Loucy (cell line): ENCODE data around the gene FAM222B.
"Not testable (repeated sequence)": the region's sequence is repeated elsewhere in the genome, so short reads cannot be mapped to it uniquely, and the experiment has no call there.

Experiments
- H2AFZ ChIP-seq: fragments of 200-600 bp; sonication (generic); 2 replicates; pipeline ENCODE4 v1.6.0; 2016; ENCODE audit warnings: antibody characterized with exemption, mild to moderate bottlenecking, low read length, moderate library complexity
- H3F3A ChIP-seq: fragments of 200-600 bp; 2 replicates; pipeline ENCODE4 v1.6.0; 2016; ENCODE audit warnings: antibody characterized with exemption, low read depth, mild to moderate bottlenecking
- H3K27me3 ChIP-seq: fragments of 200-600 bp; sonication (generic); 2 replicates; pipeline ENCODE4 v1.6.1; 2014; ENCODE audit warnings: low read length, mild to moderate bottlenecking; ENCODE audit not compliant: insufficient read depth, poor library complexity, severe bottlenecking
- H3K36me3 ChIP-seq: fragments of 200-600 bp; sonication (generic); 2 replicates; pipeline ENCODE4 v1.6.1; 2016; ENCODE audit warnings: low read length; ENCODE audit not compliant: insufficient read depth
- H3K4me1 ChIP-seq: fragments of 200-600 bp; sonication (generic); 2 replicates; pipeline ENCODE4 v1.5.1; 2014; ENCODE audit warnings: low read length, mild to moderate bottlenecking; ENCODE audit not compliant: insufficient read depth, poor library complexity, severe bottlenecking
- H3K4me2 ChIP-seq: fragments of 200-600 bp; sonication (generic); 2 replicates; pipeline ENCODE4 v1.6.0; 2014; ENCODE audit warnings: antibody characterized with exemption, low read length, low read depth, mild to moderate bottlenecking; ENCODE audit not compliant: poor library complexity, severe bottlenecking
- H3K4me3 ChIP-seq: fragments of 200-600 bp; sonication (generic); 2 replicates; pipeline ENCODE4 v1.5.1; 2014; ENCODE audit warnings: low read length, mild to moderate bottlenecking, mixed read lengths; ENCODE audit not compliant: poor library complexity, severe bottlenecking
- H3K79me2 ChIP-seq: fragments of 200-600 bp; sonication (generic); 2 replicates; pipeline ENCODE4 v1.6.1; 2014; ENCODE audit warnings: low read length; ENCODE audit not compliant: insufficient read depth
- H3K9ac ChIP-seq: fragments of 200-600 bp; sonication (generic); 2 replicates; pipeline ENCODE4 v1.6.0; 2014; ENCODE audit warnings: mild to moderate bottlenecking, low read depth, low read length, moderate library complexity; ENCODE audit not compliant: poor library complexity, severe bottlenecking
- H3K9me2 ChIP-seq: fragments of 200-600 bp; sonication (generic); replicated peaks from 2 replicates; pipeline ENCODE4 v1.6.1; 2016; ENCODE audit warnings: low read depth, low read length, mixed read lengths
- H3K9me3 ChIP-seq: fragments of 200-600 bp; sonication (generic); 2 replicates; pipeline ENCODE4 v1.6.1; 2014; ENCODE audit warnings: mild to moderate bottlenecking, antibody characterized with exemption, low read length, low read depth; ENCODE audit not compliant: insufficient read depth
- H4K20me1 ChIP-seq: fragments of 200-600 bp; sonication (generic); 2 replicates; pipeline ENCODE4 v1.6.0; 2014; ENCODE audit warnings: antibody characterized with exemption, low read length, mild to moderate bottlenecking; ENCODE audit not compliant: insufficient read depth, poor library complexity, severe bottlenecking
- EZH2phosphoT487 ChIP-seq: fragments of 200-600 bp; IDR thresholded peaks from 2 replicates; pipeline ENCODE4 v1.6.1; 2018; ENCODE audit warnings: antibody characterized with exemption, mild to moderate bottlenecking, moderate library complexity, borderline replicate concordance
- TF ChIP-seq, protein P1 (sequence below): fragments of 200-600 bp; sonication (generic); conservative IDR thresholded peaks from 2 replicates; pipeline ENCODE4 v1.5.1; 2014; ENCODE audit warnings: mild to moderate bottlenecking, antibody characterized with exemption, low read length

FAM222B gene

GRCh38 chr17:28879886-28880571 is 37.4 kb upstream of the FAM222B start:
- Histone ChIP-seq H3F3A (no peaks in the 10 kb centered on the region), H4K20me1 (no peaks in the 10 kb centered on the region), H3K4me1 (no peaks in the 10 kb centered on the region), H3K79me2 (no peaks in the 10 kb centered on the region), H3K27me3 (no peaks in the 10 kb centered on the region), H2AFZ (no peak overlapping the region), H3K4me3 (no peak overlapping the region), H3K9me3 (no peaks in the 10 kb centered on the region), H3K36me3 (peaks cover 26% of the 10 kb centered on the region; the same call in 1 of the 2 replicates), H3K4me2 (no peak overlapping the region), H3K9ac (no peak overlapping the region), H3K9me2 (no peaks in the 10 kb centered on the region)
- TF ChIP-seq EZH2phosphoT487 = no peak
- TF ChIP-seq, protein P1, sequence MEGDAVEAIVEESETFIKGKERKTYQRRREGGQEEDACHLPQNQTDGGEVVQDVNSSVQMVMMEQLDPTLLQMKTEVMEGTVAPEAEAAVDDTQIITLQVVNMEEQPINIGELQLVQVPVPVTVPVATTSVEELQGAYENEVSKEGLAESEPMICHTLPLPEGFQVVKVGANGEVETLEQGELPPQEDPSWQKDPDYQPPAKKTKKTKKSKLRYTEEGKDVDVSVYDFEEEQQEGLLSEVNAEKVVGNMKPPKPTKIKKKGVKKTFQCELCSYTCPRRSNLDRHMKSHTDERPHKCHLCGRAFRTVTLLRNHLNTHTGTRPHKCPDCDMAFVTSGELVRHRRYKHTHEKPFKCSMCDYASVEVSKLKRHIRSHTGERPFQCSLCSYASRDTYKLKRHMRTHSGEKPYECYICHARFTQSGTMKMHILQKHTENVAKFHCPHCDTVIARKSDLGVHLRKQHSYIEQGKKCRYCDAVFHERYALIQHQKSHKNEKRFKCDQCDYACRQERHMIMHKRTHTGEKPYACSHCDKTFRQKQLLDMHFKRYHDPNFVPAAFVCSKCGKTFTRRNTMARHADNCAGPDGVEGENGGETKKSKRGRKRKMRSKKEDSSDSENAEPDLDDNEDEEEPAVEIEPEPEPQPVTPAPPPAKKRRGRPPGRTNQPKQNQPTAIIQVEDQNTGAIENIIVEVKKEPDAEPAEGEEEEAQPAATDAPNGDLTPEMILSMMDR = no peak

GRCh38 chr17:28878981-28879380 is 36.4 kb upstream of the FAM222B start:
- H3K9ac ChIP-seq = no peak overlapping the region
- H3K36me3 ChIP-seq = peaks cover 26% of the 10 kb centered on the region; the same call in 1 of the 2 replicates

GRCh38 chr17:28878158-28878910 is 35.7 kb upstream of the FAM222B start:
- no peaks in the 10 kb centered on the region for H3K4me1 ChIP-seq
- no peak overlapping the region for H3K9ac ChIP-seq
- no peaks in the 10 kb centered on the region for H3K79me2 ChIP-seq
- peaks cover 26% of the 10 kb centered on the region; the same call in 1 of the 2 replicates for H3K36me3 ChIP-seq
- no peaks in the 10 kb centered on the region for H3K9me2 ChIP-seq
- H3F3A ChIP-seq = no peaks in the 10 kb centered on the region
- no peak overlapping the region for H3K4me2 ChIP-seq
- no peaks in the 10 kb centered on the region for H3K9me3 ChIP-seq
- no peaks in the 10 kb centered on the region for H4K20me1 ChIP-seq
- H3K27me3 ChIP-seq = no peaks in the 10 kb centered on the region
- TF ChIP-seq EZH2phosphoT487 = no peak
- TF ChIP-seq, protein P1 = no peak
- H2AFZ ChIP-seq = no peak overlapping the region
- H3K4me3 ChIP-seq = no peak overlapping the region

More at GRCh38 chr17:28878981-28879380, 36.4 kb upstream of the FAM222B start:
- Histone ChIP-seq H3K4me3 (no peak overlapping the region), H3K9me2 (no peaks in the 10 kb centered on the region), H3K4me2 (no peak overlapping the region), H3K27me3 (no peaks in the 10 kb centered on the region), H2AFZ (no peak overlapping the region), H3K4me1 (no peaks in the 10 kb centered on the region), H3K79me2 (no peaks in the 10 kb centered on the region), H3F3A (no peaks in the 10 kb centered on the region), H3K9me3 (no peaks in the 10 kb centered on the region), H4K20me1 (no peaks in the 10 kb centered on the region)
- no peak for TF ChIP-seq EZH2phosphoT487
- TF ChIP-seq, protein P1 = peak; percentile 43

GRCh38 chr17:28877150-28877711 is 34.6 kb upstream of the FAM222B start:
- not testable (repeated sequence) for H4K20me1 ChIP-seq, H3K27me3 ChIP-seq, H3K4me3 ChIP-seq, H3K4me1 ChIP-seq, H3K4me2 ChIP-seq, H2AFZ ChIP-seq, H3K9me2 ChIP-seq, H3K9me3 ChIP-seq, H3F3A ChIP-seq, H3K9ac ChIP-seq, H3K79me2 ChIP-seq
- peaks cover 22% of the 10 kb centered on the region; the same call in 1 of the 2 replicates for H3K36me3 ChIP-seq
